GM19238 (cell line): Measurements from ENCODE around the gene RPL21.
"Not testable (repeated sequence)": the region's sequence is repeated elsewhere in the genome, so short reads cannot be mapped to it uniquely, and the experiment has no call there.

Experiments
- DNase-seq: peaks from one replicate; pipeline ENCODE4 v3.0.0; 2011; ENCODE audit warnings: low spot score; ENCODE audit not compliant: insufficient read length

RPL21 gene

GRCh38 chr13:27289011-27289665 is 37.8 kb downstream of the RPL21 start:
- DNase-seq: no peak

GRCh38 chr13:27290715-27291114 is 39.4 kb downstream of the RPL21 start:
- no peak for DNase-seq

GRCh38 chr13:27291967-27292366 is 40.6 kb downstream of the RPL21 start:
- DNase-seq: not testable (repeated sequence)

GRCh38 chr13:27293076-27293691 is 41.8 kb downstream of the RPL21 start:
- no peak for DNase-seq

- DNase-seq: no peak
Observed at GRCh38 chr13:27293873-27294515, 42.6 kb downstream of the RPL21 start.

GRCh38 chr13:27295096-27295495 is 43.7 kb downstream of the RPL21 start:
- DNase-seq: no peak

- DNase-seq: no peak
Observed at GRCh38 chr13:27295660-27296059, 44.3 kb downstream of the RPL21 start.

GRCh38 chr13:27296496-27296895 is 45.1 kb downstream of the RPL21 start:
- no peak for DNase-seq

- DNase-seq: no peak
Observed at GRCh38 chr13:27298849-27299248, 47.5 kb downstream of the RPL21 start.

GRCh38 chr13:27300406-27300805 is 49.0 kb downstream of the RPL21 start:
- DNase-seq: not testable (repeated sequence)

- no peak for DNase-seq
Observed at GRCh38 chr13:27300941-27301586, 49.7 kb downstream of the RPL21 start.

- DNase-seq: no peak
Observed at GRCh38 chr13:27302643-27303262, 51.4 kb downstream of the RPL21 start.

GRCh38 chr13:27304099-27304498 is 52.7 kb downstream of the RPL21 start:
- DNase-seq: no peak

- DNase-seq: no peak
Observed at GRCh38 chr13:27304611-27305010, 53.3 kb downstream of the RPL21 start.
